GM21528 (cell line): ENCODE data around the gene ING3.

Experiments
- ATAC-seq: cut with Tn5 transposase; IDR thresholded peaks from one replicate; pipeline ENCODE4 v1.9.1; 2021; ENCODE audit warnings: mild to moderate bottlenecking, moderate library complexity; ENCODE audit not compliant: unreplicated experiment, low FRiP score

ING3 gene

GRCh38 chr7:120987683-120988590, 37.4 kb downstream of the ING3 start:
- ATAC-seq: peak; percentile 97

- peak; percentile 51 for ATAC-seq
Observed at GRCh38 chr7:120988591-120989256, 38.1 kb downstream of the ING3 start, which contains the start of gene CPED1. CPED1 (plus strand) TSS chr7:120988711; CDS start chr7:120989622, 911 bp downstream.

- ATAC-seq: no peak
Observed at GRCh38 chr7:120989257-120990220, 39.0 kb downstream of the ING3 start.

GRCh38 chr7:120990468-120991118, 40.0 kb downstream of the ING3 start:
- no peak for ATAC-seq

- no peak for ATAC-seq
Observed at GRCh38 chr7:120991161-120991560, 40.6 kb downstream of the ING3 start.

GRCh38 chr7:120991581-120991980, 41.0 kb downstream of the ING3 start:
- ATAC-seq: no peak

GRCh38 chr7:120992272-120992964, 41.8 kb downstream of the ING3 start:
- no peak for ATAC-seq

- ATAC-seq: no peak
Observed at GRCh38 chr7:120992965-120993494, 42.5 kb downstream of the ING3 start.

GRCh38 chr7:120993553-120994191, 43.1 kb downstream of the ING3 start:
- ATAC-seq: no peak

GRCh38 chr7:120994512-120995410, 44.2 kb downstream of the ING3 start:
- no peak for ATAC-seq

GRCh38 chr7:120995654-120996053, 45.1 kb downstream of the ING3 start:
- no peak for ATAC-seq

- ATAC-seq: no peak
Observed at GRCh38 chr7:120996333-120996987, 45.9 kb downstream of the ING3 start.

GRCh38 chr7:120996988-120997345, 46.4 kb downstream of the ING3 start:
- no peak for ATAC-seq

- no peak for ATAC-seq
Observed at GRCh38 chr7:120997882-120998474, 47.4 kb downstream of the ING3 start.

- no peak for ATAC-seq
Observed at GRCh38 chr7:120998520-120998919, 47.9 kb downstream of the ING3 start.

- ATAC-seq: no peak
Observed at GRCh38 chr7:120998996-120999565, 48.5 kb downstream of the ING3 start.
